ENCODE measurements around the gene TSNAX. TPM values are rescaled to one million over a fixed set of nuclear protein-coding genes. Genes with fewer than 3 reads are reported as not detected.
"Not testable (repeated sequence)": the region's sequence is repeated elsewhere in the genome, so short reads cannot be mapped to it uniquely, and the experiment has no call there.

TSNAX gene
- total RNA-seq, 2 experiments from 2014 or later, result 28.3 to 38.0 TPM

DNA sequence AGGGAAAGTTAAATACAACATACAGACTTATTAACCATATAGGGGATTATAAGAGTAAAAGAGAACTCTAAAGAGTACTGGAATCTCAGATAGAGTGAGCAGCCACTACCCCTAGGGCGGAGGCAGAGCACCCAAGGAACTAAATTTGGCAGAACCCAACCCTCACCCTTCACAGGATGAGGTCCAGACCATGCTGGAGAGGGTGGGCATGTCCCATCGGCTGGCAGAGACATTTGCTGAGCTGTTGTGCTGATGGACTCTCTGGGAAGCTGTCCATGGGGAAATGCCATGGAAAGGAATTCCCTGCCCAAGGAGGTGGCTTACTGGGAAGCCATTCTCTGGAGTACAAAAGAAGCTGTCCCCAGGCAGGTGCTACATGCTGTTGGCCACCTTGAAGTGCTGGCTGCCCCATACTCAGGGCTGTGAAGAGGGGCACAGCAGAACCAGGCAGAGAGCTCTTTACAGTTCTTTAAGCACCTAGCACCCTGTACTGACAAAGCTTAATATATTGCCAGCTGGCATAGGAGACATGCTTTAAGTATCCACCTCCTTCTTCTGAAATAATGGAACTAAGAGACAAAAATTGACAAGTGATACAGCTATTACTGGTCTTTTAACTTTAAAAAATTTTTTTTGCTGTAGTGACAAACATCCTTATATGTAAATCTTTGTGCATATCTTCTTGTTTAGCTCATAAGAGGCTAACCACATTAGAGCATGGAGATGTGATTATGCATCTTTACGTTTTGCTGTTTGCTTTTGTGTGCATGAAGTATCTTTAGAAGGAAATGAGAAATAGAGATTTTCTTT, 29.6 kb downstream of the TSNAX start:
- Mint-ChIP-seq H3K9me3 (ENCODE audit: low read depth) (peaks cover 2% of the 10 kb centered on the region), H3K27ac (no peak overlapping the region), H3K27me3 (no peaks in the 10 kb centered on the region), H3K4me1 (peaks cover 23% of the 10 kb centered on the region), H3K4me3 (no peak overlapping the region), H3K36me3 (peaks cover 33% of the 10 kb centered on the region)
- CTCF ChIA-PET, result no interaction called here
- no peak for ATAC-seq
- no peak for DNase-seq

DNA sequence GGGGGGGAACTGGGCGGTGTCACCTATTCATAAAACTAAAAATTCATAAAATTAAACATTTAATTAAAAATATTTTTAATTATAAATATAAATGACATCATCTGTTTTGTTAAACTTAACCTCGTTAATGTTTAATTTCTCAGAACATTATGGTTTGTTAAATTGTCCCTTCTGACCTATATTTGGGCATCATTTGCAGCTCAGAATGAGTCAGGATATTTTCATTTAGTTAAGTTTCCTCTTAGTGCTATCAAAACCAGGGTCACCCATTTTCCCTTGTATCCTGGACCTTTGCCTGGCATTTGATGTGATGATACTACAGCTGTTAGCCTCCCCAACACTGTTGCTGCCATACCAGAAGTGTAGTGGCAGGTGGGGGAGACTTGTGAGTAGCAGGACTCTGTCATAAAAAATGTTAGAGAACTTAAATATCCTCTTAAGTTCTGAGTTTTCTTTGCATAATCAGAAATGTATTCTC, 30.3 kb downstream of the TSNAX start:
- H3K4me1 Mint-ChIP-seq, result peaks cover 23% of the 10 kb centered on the region
- CTCF ChIA-PET, result no interaction called here
- DNase-seq, result no peak
- no peaks in the 10 kb centered on the region for H3K27me3 Mint-ChIP-seq
- no peak overlapping the region for H3K4me3 Mint-ChIP-seq
- ATAC-seq, result no peak
- peaks cover 2% of the 10 kb centered on the region for H3K9me3 Mint-ChIP-seq (ENCODE audit: low read depth)
- H3K36me3 Mint-ChIP-seq, result peaks cover 36% of the 10 kb centered on the region
- no peak overlapping the region for H3K27ac Mint-ChIP-seq

DNA sequence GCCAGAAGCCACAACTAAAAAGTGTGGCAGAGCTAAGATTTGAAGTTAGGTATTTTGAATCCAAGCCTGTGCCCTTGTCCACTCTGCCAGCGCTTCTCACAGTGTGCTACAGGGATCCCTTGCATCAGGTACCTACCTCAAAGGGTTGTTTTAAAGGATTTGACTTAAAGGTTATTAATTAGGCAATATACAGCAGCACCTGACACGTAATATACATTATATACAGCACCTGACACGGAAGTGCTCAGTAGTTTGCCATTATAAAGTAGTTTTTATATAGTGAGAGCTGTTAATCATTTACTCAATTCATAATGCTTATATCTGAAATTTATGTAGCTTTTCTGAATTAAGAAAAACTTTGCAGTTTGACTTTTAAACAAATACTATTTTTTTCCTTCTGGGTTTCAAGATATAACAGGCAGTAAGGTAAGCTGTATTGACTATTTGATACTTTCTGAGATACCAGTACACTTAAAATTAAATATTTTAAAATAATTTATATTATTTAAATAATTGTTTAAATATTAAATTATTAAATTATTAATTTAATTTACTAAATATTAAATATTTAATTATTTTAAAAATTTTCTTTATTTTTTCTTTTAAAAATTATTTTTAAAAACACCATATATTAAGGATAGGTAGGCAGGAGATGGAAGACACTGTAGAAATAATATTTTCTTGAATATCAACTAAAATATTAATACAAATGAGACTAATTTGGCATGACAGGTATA, 33.3 kb downstream of the TSNAX start:
- peaks cover 27% of the 10 kb centered on the region for H3K36me3 Mint-ChIP-seq
- CTCF ChIA-PET, result no interaction called here

DNA sequence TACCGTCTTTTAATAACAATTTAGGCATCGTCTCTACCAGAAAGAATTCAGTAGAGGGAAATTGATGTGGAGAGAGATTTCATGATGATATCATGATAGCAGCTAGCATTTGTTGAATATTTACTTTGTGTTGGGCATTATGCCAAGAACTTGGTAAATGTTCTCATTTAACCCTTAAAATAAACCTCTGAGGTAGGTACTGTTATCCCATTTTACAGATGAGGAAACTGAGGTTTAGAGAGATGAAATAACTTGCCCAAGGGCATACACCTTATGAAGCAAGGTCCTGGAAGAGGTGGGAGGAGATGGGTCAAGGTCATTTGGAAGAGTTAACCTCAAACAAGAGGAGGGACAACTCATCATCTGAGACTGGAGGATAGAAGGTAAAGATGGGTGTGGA, 34.8 kb downstream of the TSNAX start:
- no peak for DNase-seq
- CTCF ChIA-PET, result no interaction called here

More for the DNA sequence above, 33.3 kb downstream of the TSNAX start:
- DNase-seq (no peak), ATAC-seq (no peak)
- Mint-ChIP-seq H3K4me1 (peaks cover 10% of the 10 kb centered on the region), H3K9me3 (ENCODE audit: low read depth) (no peaks in the 10 kb centered on the region), H3K4me3 (no peak overlapping the region), H3K27ac (no peak overlapping the region), H3K27me3 (no peaks in the 10 kb centered on the region)

DNA sequence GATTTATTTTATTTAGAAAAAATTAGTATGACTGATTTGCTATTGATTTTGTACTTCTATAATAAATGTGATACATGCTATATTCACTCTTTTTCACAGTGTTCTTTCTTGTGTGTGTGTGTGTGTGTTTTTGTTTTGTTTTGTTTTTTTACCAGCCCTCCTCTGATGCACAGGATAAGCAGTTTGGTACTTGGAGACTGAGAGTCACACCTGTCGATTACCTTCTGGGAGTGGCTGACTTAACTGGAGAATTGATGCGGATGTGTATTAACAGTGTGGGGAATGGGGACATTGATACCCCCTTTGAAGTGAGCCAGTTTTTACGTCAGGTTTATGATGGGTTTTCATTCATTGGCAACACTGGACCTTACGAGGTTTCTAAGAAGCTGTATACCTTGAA, 35.9 kb downstream of the TSNAX start:
- CTCF ChIA-PET, result no interaction called here
- DNase-seq, result no peak
- H3K4me1 Mint-ChIP-seq, result no peaks in the 10 kb centered on the region
- H3K36me3 Mint-ChIP-seq, result peaks cover 40% of the 10 kb centered on the region
- no peaks in the 10 kb centered on the region for H3K27me3 Mint-ChIP-seq
- no peak overlapping the region for H3K27ac Mint-ChIP-seq
- no peak overlapping the region for H3K4me3 Mint-ChIP-seq
- no peaks in the 10 kb centered on the region for H3K9me3 Mint-ChIP-seq (ENCODE audit: low read depth)
- no peak for ATAC-seq

More for the DNA sequence above, 34.8 kb downstream of the TSNAX start:
- no peak for ATAC-seq
- peaks cover 4% of the 10 kb centered on the region for H3K4me1 Mint-ChIP-seq
- H3K4me3 Mint-ChIP-seq, result no peak overlapping the region
- H3K9me3 Mint-ChIP-seq (ENCODE audit: low read depth), result no peaks in the 10 kb centered on the region
- no peaks in the 10 kb centered on the region for H3K27me3 Mint-ChIP-seq
- no peak overlapping the region for H3K27ac Mint-ChIP-seq
- H3K36me3 Mint-ChIP-seq, result peaks cover 36% of the 10 kb centered on the region

DNA sequence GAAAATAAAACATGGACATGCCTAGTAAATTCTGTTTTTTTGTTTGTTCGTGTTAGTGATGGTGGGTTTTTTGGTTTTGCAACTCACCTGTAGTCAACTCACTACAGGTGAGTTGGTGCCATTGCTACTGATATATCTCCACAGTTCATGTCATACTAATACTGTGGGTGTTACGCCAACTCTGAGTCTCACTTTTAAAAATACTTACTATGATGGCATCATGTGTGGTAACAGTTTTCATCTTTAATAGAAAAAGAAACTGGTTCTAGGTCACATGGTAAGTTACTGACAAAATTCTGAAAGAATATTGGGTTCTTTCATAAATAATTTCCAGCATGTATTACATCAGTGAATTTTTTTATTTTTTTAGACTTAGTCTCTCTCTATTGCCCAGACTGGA, 38.0 kb downstream of the TSNAX start:
- CTCF ChIA-PET, result no interaction called here
- H3K36me3 Mint-ChIP-seq, result peaks cover 45% of the 10 kb centered on the region
- no peak overlapping the region for H3K4me3 Mint-ChIP-seq
- H3K27ac Mint-ChIP-seq, result no peak overlapping the region
- no peaks in the 10 kb centered on the region for H3K9me3 Mint-ChIP-seq (ENCODE audit: low read depth)
- H3K4me1 Mint-ChIP-seq, result no peaks in the 10 kb centered on the region
- DNase-seq (no peak), ATAC-seq (no peak)
- no peaks in the 10 kb centered on the region for H3K27me3 Mint-ChIP-seq

DNA sequence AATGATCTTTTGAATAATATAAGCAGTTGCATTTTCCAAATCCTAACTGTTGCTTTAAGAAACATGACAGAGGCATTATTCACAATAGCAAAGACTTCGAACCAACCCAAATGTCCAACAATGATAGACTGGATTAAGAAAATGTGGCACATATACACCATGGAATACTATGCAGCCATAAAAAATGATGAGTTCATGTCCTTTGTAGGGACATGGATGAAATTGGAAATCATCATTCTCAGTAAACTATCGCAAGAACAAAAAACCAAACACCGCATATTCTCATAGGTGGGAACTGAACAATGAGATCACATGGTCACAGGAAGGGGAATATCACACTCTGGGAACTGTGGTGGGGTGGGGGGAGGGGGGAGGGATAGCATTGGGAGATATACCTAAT, 41.8 kb downstream of the TSNAX start:
- DNase-seq; ATAC-seq; H3K9me3 Mint-ChIP-seq (ENCODE audit: low read depth); H3K27me3 Mint-ChIP-seq; CTCF ChIA-PET; H3K4me3 Mint-ChIP-seq; H3K27ac Mint-ChIP-seq; H3K4me1 Mint-ChIP-seq: not testable (repeated sequence)
- peaks cover 29% of the 10 kb centered on the region for H3K36me3 Mint-ChIP-seq

DNA sequence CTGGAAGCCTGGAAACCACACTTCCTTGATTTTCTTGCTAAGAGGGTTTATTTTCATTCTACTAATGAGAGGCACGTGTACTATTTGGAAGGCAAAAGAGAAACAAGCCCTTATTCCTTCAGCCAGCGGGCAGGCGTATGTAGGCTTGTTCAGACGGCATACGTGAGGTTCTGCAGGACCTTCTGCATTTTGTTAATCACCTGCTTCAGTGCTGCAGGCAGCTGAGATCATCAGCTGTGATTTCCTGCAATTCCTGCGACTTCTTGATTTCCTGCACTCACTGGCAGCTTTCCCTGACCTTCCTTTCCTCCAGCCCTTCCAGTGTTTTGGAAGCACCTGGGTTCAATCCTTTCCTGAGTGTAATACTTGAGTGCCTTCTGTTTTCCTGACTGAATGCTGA, 43.4 kb downstream of the TSNAX start:
- H3K9me3 Mint-ChIP-seq (ENCODE audit: low read depth), result no peaks in the 10 kb centered on the region
- H3K36me3 Mint-ChIP-seq, result peaks cover 21% of the 10 kb centered on the region
- H3K27ac Mint-ChIP-seq, result no peak overlapping the region
- no peak for DNase-seq
- H3K4me1 Mint-ChIP-seq, result no peaks in the 10 kb centered on the region
- CTCF ChIA-PET, result no interaction called here
- no peaks in the 10 kb centered on the region for H3K27me3 Mint-ChIP-seq
- ATAC-seq, result no peak
- H3K4me3 Mint-ChIP-seq, result no peak overlapping the region

DNA sequence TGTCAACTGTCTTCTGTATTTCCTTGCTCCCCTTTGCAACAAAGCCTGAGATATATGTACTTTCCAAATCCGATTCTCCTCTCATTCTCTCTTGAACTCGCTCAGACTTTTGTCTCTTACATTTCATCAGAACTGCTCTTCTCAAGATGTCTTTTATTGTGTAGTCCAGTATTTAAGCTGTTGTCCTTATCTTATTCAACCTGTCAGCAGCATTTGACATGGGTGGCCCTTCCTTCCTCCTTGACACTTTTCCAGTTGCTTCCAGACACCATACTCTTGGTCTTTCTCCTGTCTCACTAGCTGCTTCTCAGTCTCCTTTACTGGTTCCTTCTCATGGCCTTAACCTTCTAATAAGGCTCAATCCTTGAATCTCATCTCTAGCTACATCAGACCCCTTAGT, 47.0 kb downstream of the TSNAX start:
- CTCF ChIA-PET, result interaction anchor here (1.0 kb wide), 1 partner anchor 15 kb away, joined by 3 read pairs; no protein-coding TSS in a partner anchor
- no peaks in the 10 kb centered on the region for H3K9me3 Mint-ChIP-seq (ENCODE audit: low read depth)
- DNase-seq (no peak), ATAC-seq (no peak)
- H3K4me3 Mint-ChIP-seq, result no peak overlapping the region
- H3K36me3 Mint-ChIP-seq, result peaks cover 2% of the 10 kb centered on the region
- H3K27ac Mint-ChIP-seq, result no peak overlapping the region
- no peaks in the 10 kb centered on the region for H3K27me3 Mint-ChIP-seq
- H3K4me1 Mint-ChIP-seq, result no peaks in the 10 kb centered on the region

DNA sequence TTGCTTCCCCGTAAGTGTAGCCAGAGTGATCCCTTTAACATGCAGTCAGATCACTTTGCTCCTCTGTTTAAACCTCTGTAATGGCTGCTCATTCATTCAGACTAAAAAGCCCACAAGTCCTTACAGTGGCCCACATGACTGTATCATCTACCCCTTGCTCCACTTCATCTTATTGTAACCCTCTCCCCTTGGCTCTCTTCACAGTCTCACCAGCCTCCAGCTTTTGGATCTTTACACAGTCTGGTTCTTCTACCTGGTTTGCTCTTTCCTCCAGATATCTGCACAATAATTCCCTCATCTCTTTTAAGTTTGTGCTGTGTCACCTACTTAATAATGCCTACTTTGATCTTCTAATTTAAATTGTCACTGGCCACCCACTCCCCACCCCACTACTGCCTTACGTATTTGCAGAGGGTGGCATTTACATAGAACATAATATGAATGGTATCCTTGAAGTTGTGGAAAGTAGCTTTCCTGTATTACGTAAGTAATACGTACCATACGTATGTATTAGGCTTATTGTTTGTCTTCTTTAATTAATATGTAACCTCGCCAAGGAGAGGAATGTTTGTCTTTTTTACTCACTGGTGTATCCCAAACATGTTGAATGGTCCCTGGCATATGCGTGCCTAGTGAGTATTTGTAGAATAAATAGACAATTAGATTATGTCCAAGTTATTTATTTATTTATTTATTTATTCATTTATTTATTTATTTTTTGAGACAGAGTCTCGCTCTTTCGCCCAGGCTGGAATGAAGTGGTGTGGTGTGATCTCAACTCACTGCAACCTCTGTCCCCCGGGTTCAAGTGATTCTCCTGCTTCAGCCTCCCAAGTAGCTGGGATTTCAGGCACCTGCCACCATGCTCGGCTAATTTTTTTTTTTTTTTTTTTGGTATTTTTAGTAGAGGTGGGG, 48.6 kb downstream of the TSNAX start:
- H3K9me3 Mint-ChIP-seq (ENCODE audit: low read depth), result no peaks in the 10 kb centered on the region
- H3K27ac Mint-ChIP-seq, result no peak overlapping the region
- no peaks in the 10 kb centered on the region for H3K4me1 Mint-ChIP-seq
- DNase-seq, result no peak
- no peak for ATAC-seq
- CTCF ChIA-PET, result interaction anchor here (1.5 kb wide), 1 partner anchor 214 kb away, joined by 4 read pairs; no protein-coding TSS in a partner anchor
- no peaks in the 10 kb centered on the region for H3K27me3 Mint-ChIP-seq
- H3K36me3 Mint-ChIP-seq, result no peaks in the 10 kb centered on the region
- H3K4me3 Mint-ChIP-seq, result no peak overlapping the region

DNA sequence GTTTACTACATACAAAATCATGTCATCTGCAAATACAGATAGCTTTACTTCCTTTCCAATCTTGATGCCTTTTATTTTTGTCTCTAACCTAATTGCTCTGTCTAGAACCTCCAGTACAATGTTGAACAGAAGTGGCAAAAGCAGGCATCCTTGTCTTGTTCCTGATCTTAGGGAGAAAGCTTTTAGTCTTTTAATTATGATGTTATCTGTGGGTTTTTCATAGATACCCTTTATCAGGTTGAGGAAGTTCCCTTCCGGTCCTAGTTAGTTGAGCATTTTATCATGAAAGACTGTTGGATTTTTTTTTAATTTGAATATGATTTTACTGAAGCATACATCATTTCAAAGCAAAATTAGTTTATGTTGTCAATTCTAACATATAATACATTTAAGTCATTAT, 52.4 kb downstream of the TSNAX start:
- CTCF ChIA-PET, result no interaction called here
- ATAC-seq (no peak), DNase-seq (no peak)
- Mint-ChIP-seq H3K4me1 (no peaks in the 10 kb centered on the region), H3K9me3 (ENCODE audit: low read depth) (no peaks in the 10 kb centered on the region), H3K27me3 (no peaks in the 10 kb centered on the region), H3K27ac (no peak overlapping the region), H3K36me3 (no peaks in the 10 kb centered on the region), H3K4me3 (no peak overlapping the region)

DNA sequence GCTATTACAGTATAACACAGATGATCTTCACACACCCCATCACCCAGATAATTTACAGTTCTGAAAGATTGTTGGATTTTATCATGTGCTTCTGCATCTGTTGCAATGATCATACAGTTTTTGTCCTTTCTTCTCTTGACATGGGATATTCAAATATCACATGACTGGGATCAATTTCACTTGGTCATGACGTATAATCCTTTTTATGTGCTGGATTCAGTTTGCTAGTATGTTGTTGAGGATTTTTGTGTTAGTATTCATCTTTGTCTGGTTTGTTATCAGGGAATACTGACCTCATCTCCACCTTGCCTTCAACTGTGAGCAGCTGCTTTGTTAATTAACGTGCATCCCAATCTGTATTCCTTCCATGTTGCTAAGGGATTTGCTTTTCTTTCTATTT, 53.4 kb downstream of the TSNAX start:
- DNase-seq (no peak), ATAC-seq (no peak)
- H3K4me3 Mint-ChIP-seq, result no peak overlapping the region
- no peak overlapping the region for H3K27ac Mint-ChIP-seq
- no peaks in the 10 kb centered on the region for H3K9me3 Mint-ChIP-seq (ENCODE audit: low read depth)
- no peaks in the 10 kb centered on the region for H3K27me3 Mint-ChIP-seq
- H3K36me3 Mint-ChIP-seq, result no peaks in the 10 kb centered on the region
- CTCF ChIA-PET, result interaction anchor here (0.9 kb wide), 1 partner anchor 22 kb away, joined by 3 read pairs; no protein-coding TSS in a partner anchor
- H3K4me1 Mint-ChIP-seq, result no peaks in the 10 kb centered on the region

DNA sequence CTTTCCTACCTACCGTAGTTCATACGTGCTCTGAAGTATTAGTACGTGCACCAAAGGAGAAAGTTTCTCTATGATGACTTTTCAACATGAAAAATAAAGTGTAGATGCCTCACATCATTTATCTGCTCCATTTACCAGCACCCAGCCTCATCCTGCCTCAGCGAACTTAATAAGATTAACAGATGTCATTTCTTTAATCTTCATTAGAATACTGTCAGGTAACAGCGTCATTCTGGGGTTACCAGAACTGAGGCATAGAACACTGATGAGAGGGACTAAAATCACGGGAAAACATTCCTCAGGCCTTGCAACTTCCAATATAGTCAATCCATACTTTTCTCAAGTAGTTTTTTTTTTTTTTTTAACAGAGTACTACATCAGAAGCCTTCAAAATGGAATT, 54.9 kb downstream of the TSNAX start:
- DNase-seq (no peak), ATAC-seq (no peak)
- CTCF ChIA-PET, result no interaction called here
- no peaks in the 10 kb centered on the region for H3K4me1 Mint-ChIP-seq
- no peak overlapping the region for H3K4me3 Mint-ChIP-seq
- H3K27ac Mint-ChIP-seq, result no peak overlapping the region
- H3K27me3 Mint-ChIP-seq, result no peaks in the 10 kb centered on the region
- H3K36me3 Mint-ChIP-seq, result no peaks in the 10 kb centered on the region
- H3K9me3 Mint-ChIP-seq (ENCODE audit: low read depth), result no peaks in the 10 kb centered on the region
